HG03354 (cell line): ENCODE results near the gene TMEM38B.
"Not testable (repeated sequence)": the region's sequence is repeated elsewhere in the genome, so short reads cannot be mapped to it uniquely, and the experiment has no call there.

Source experiments
- ATAC-seq: cut with Tn5 transposase; IDR thresholded peaks from one replicate; pipeline ENCODE4 v1.9.1; 2021; ENCODE audit warnings: mild to moderate bottlenecking; ENCODE audit not compliant: unreplicated experiment, poor library complexity, severe bottlenecking

TMEM38B gene

DNA sequence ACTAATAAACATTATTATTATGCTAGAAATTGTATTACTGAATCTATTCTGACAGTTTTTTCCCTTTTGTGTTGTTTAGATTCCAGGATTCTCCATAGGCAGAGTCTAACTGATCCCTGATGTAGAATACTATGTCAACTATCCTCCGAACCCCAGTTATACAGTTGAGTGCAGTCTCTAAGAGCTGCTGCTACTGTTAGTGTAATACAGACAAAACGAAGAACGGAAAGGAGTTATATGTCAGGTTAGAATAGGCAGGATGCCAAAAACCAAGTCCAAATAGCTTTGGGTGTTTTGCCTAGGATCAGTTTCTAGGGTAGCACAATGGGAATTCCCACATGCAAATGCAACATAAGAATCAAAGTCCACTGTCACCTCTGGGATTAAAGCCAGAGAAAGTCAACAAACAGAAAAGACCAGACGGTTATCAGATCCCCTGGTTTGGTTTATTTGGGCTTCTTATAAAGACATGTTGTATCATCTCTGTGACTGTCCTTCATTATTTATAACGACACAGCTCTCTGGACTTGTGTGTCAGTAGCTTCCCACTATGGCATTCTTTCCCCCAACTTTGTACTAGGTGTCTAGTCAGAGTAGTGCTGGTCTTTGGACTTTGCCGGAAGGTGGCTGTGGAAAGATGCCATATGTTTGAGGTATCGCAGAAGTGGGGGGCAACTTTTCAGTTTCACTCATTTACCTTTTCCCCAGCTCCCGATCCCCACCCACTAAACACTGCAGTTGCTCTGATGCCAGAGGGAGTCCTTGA, 14.9 kb upstream of the TMEM38B start:
- no peak for ATAC-seq

DNA sequence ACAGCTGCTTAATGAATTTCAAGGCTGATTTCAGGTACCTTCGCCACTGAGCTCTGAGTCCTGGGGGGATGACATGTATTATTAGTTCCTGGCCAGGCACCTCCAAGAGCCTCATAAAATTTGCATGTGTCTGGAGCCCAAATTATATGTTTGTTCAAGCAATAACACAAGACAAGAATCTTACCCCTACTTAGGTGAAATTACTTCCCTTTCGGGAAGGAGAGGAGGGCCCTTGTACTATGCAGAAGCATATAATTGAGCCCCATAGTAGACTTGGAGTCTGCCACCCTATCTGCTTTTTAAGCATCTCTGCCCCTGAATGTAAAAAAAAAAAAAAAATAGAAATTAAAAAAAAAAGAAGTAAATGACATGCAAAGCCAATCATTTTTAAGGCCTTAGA, 13.0 kb upstream of the TMEM38B start:
- ATAC-seq: no peak

DNA sequence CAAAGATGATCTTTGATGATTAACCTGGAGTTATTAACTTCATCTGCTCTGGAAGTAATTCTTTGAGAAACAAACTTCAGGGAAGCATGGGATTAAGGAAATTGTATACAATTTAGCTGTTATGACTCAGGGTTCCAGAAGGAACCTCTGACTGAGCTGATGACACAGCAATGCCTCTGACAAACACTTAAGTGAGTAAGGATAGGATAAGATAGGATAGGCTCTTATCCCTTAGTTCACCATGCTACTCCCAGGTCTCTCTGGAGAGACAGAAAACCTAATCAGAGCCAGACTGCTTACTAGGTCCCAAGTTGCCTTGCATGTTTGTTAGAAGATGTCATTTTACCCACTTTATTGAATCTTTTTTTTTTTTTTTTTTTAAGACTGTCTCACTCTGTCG, 12.6 kb upstream of the TMEM38B start:
- ATAC-seq: no peak

DNA sequence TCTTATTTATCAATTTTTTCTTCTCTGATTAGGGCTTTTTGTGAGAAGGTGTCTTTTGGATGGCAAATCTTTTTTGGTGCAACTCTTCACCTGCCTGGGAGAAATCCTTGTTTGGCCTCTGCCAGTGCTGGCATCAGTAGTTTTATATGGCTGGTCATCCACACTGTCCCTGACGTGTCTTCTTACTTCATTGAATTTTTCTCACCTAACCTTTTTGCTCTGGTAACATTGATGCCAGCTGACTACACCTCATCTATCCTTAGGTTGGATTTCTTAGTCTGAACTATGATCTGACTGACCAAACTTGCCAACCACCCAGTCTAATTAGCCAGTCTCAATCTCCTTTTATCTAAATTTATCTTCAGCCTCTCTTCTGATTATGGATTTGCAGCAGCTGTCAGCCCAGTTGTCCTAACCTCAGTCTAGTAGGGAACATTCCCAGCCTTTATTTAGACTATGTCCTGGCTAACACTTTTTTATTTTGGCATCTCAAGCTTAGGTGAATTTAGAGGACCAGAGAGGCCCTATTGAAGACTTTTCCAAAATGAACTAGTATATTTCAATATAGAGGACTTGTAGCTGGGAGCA, 10.6 kb upstream of the TMEM38B start:
- no peak for ATAC-seq

DNA sequence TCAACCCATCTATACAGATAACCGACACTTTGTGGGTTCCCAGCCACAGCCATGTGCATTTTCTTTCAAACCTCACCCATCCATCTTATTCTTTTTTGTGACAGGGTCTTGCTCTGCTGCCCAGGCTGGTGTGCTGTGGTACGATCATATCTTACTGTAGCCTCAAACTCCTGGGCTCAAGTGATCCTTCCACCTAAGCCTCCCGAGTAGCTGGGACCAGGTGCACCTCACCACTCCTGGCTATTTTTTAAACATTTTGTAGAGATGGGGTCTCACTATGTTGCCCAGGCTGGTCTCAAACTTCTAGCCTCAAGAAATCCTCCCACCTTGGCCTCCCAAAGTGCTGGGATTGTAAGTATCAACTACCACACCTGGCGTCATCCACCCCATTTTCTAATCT, 7.4 kb upstream of the TMEM38B start:
- no peak for ATAC-seq

DNA sequence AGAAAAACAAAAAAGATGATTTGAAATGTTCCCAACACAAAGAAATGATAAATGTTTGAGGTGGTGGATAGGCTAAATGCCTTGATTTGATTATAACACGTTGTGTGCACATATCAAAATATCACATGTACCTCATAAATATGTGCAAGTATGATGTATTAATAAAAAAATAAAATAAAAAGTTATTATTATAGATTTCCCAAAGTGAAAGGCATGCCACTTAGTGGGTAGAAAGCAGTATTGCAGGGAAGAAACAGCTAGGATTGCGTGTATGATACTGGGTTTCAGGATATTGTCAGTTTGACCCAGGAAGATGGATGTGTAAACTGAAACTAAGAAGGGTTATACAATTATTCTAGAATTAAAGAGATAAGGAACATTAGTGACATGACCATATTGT, 3.6 kb upstream of the TMEM38B start:
- ATAC-seq: no peak

DNA sequence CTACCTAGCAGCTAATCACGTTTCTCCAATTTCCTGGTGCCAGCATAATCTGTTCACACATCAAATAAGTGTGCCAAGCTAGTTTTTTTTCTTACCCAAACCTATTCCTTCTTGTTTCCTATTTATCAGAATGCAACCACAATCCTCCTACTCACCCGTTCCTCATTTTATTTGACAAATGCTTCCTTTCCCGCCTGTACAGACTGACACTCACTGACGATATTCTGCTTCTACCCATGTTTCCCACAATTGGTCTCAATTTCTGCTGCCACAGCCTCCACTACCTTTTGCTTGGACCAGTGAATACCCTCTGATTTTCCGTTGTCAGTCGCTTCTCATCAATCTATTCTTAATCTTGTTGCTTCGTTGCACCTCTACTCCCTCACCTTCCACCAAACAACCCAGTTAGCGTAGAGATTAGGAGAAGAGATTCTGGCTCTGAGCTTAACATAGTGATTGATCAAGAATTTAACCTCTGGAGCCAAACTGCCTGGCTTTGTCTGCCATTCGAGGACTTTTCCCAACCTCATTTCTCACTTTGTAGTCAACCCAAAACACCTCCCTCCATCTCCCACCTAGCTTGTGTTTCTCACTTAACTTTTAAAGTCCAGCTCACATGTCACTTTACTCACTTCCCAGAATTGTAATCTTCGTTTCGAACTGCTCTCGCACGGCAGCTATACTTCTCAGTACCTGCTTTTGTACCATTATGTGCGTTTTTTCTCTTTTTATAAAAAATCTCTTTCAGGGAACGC, 729 bp upstream of the TMEM38B start:
- peak; percentile 29 for ATAC-seq

DNA sequence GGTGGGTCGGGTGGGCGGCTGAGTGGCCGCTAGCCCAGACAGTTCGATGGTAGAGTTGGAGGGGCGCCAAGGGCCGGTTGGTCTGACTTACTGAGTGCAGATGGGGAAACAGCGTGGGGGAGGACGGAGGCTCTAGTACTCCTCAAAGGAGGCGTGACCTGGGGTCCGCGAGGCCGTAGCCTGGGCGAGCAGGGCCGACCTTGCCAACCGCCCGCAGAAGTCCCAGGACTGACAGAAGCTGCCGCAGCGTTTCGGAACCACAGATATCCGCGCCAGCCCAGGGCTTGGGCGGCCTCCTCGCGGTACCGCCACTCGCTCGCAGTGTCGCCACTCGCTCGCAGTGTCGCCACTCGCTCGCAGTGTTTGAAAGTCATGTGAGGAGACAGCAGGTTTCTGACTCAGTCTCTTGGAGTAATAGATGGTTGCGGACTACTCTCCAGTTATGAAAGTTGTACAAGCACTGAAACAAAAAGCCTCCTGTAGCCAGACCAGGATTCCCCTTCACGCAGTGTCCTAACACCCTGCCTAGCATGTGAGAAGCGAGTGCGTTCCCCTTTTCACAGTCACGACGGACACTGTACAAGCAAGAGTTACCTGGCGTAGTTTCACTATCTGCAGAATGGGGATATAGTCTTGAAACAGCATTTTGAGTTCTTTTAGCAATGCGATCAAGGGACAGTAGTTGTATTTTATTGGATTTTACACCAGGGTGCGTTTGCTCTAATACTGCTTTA, 674 bp downstream of the TMEM38B start:
- peak; percentile 69 for ATAC-seq

DNA sequence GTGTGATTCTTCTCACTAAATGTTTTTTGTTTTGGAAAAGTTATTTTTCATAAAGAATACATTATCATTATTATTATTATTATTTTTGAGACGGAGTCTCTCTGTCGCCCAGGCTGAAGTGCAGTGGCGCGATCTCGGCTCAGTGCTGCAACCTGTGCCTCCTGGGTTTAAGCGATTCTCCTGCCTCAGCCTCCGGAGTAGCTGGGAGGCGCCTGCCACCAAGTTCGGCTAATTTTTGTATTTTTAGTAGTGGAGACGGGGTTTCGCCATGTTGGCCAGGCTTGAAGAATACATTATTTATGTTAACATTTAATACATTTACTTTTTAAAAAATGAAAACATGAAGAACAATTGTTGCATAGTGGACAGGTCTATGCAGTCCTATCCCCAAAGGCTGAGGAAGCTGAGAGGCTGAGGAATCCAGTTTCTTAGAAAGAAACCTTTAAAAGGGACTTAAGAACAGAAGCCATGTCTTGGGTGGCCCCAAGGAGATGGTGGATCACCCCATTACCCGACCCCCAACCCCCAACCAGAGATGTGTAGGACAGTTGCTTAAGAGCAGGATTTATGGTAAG, 2.0 kb downstream of the TMEM38B start:
- no peak for ATAC-seq

DNA sequence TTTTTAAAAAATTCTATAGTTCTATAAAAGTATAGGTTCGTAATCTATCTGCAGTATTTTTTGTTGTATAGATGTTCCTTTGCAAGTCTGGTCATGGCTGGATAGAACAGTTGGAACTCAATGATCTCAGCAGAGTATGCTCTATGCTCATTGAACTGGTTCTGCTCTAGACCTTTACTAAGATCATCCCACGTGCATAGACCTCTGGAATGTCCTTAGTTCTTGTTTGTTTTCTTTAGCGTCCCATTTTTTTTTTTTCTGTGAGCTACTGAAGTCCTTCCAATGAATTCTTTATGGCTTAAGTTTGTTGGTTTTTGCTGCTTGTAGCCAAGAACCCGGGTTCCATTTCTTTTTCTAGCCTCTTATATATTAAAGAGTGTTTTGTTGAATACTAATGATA, 3.5 kb downstream of the TMEM38B start:
- ATAC-seq: no peak

DNA sequence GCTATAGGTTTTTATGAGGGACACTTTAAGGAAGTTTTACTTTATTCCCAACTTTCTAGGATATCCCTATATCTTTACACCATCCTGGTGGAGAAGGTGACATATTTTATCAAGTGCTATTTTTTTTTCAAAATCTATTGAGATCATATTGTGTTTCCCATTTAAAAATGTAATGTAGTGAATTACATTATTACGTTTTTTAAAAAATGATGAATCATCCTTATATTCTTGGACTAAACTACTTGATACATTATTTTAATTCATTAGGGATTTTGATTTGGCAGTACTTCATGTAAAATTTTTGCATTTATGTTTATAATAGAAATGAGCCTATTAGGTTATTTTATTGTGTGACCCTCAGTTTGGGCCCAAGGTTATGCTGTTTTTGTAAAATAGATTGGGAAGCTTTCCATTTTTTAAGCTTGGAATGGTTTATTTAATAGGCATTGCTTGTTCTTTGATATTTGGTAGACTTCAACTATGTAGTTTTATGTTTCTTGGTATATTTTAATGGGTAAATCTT, 4.1 kb downstream of the TMEM38B start:
- no peak for ATAC-seq

DNA sequence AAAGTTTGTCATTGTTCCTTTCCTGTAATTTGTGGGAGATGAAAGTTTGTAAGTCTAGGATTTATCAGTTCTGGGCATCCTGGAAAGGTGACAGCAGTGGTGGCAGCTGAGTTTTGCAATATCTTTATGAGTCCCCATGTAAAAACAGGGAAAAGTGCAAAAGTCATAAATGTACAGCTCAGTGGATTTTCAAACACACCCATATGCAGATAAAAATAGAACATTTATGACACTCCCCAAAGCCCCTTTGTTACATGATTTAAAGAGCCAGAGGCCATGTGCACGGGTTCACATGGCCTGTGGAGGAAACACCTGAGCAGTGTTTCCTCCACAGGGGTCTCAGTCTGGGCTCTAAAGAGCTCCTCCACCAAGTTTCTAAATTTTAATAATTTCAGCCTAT, 6.3 kb downstream of the TMEM38B start:
- ATAC-seq: no peak

DNA sequence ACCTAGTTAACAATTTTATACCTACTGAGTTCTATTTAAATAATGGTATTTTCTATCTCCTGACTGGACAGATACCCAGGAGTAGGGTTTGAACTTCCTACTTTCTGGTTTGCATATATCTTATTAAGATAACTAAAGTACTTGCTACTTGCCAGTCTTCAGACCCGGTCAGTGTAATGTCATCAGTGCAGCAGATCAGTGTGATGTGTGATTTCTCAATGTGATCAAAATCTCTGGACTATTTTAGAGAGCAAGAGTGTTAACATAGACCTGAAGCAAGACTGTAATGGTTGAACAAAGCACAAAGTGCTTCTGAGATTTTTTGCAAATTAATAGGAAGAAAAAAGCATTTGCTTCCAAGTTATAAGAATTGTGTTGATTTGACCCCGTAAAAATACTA, 6.8 kb downstream of the TMEM38B start:
- no peak for ATAC-seq

DNA sequence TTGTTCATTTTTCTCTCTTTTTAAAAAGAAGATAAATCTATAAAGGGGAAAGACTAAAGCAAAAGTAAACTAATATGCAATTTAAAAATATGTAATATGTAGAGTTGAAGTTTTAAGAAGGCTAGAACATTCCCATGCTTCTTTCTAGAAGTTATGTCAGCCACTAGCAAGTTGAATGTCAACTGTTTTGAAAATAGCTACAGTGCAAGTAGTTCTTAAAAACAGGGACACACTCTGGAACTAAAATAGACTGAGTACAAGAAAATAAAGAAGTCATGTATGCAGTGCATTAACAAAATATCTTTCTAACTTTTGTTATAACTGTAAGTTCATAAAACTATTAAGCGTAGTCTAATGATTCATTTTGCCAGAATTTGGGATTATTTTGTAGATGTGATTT, 7.9 kb downstream of the TMEM38B start:
- ATAC-seq: no peak

DNA sequence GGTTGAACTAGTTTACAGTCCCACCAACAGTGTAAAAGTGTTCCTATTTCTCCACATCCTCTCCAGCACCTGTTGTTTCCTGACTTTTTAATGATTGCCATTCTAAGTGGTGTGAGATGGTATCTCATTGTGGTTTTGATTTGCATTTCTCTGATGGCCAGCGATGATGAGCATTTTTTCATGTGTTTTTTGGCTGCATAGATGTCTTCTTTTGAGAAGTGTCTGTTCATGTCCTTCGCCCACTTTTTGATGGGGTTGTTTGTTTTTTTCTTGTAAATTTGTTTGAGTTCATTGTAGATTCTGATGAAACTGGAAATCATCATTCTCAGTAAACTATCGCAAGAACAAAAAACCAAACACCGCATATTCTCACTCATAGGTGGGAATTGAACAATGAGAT, 9.3 kb downstream of the TMEM38B start:
- not testable (repeated sequence) for ATAC-seq

DNA sequence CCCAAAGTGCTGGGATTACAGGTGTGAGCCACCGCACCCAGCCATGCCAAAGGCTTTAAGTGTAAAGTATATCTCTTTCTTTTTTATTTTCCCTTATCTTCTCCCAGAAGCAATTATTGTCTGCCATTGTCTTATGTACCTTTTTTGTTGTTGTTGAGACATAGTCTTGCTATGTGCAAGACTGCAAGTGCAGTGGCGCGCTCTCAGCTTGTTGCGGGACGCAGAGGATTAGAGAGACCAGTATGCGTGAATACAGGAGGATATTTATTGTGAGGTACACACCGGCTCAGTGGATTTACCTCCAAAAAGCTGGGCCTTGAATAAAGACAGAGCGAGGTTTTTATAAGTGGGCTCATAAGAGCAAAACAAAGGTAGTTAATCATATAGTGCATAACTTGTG, 11.8 kb downstream of the TMEM38B start:
- no peak for ATAC-seq

DNA sequence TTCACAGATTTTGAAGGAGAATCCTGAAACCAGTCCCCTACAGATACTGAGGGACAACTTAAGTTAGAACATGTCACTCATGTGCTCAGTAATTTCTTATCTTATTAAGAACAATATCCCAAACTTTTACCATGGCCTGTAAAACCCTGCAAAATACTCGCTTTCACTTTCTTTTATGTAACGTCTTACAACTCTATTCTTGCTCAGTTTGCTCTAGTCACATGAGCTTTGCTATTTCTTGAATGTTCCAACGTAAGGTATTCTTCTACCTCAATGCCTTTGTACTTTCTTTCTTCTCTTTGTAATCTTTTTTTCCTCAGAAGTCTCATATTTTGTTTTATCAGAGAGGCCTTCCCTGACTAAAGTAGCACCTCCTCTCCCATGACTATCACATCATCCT, 14.1 kb downstream of the TMEM38B start:
- peak; percentile 68 for ATAC-seq

DNA sequence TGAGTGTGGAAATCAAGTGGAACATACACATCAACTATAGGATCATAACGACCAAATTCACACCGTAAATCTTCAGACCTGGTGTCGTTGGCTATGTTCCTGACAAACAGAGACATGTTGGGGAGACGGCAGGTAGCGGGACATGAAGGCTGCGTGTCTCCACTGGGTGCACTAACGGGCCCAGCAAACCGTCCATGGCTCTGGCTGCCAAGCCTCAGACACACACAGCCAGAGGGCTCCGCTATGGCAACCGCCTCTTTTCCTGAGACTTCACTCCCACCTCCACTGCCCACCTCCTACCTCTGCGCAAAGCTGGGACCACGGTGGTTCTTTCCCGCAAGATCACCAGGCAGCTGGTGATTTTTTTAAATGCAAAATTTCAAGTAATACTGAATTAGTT, 16.3 kb downstream of the TMEM38B start:
- no peak for ATAC-seq

DNA sequence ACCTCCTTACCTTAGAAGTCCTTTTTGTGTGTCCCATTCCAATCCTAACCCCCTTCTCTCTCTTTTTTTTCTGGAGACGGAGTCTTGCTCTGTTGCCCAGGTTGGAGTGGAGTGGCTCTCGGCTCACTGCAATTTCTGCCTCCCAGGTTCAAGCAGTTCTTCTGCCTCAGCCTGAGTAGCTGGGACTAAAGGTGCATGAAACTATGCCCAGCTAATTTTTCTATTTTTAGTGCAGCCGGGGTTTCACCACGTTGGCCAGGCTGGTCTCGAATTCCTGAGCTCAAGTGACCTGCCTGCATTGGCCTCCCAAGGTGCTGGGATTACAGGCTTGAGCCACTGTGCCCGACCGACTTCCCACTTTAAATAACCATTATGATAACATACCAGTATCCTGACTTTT, 17.5 kb downstream of the TMEM38B start:
- ATAC-seq: no peak

DNA sequence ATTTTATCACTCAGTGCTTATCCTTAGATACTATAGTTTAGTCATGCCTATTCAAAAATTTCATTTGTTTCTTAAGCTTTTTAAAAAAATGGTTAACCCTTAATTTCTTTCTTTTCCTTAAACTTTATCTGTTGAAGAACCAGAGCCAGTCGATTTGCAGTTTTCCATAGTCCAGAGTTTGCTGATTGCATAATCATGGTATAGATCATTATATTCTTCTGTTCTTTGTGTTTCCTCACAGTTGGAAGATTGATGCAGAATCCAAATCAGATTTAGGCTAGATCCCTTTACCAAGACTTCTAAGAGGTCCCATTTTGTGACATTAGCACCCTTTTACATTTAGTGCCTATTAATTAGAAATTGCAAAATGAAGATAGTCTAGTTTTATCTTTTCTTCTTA, 18.0 kb downstream of the TMEM38B start:
- ATAC-seq: no peak
